H7 (cell line): ENCODE data around the gene AP3D1. TPM values are rescaled to one million over a fixed set of nuclear protein-coding genes. Genes with fewer than 3 reads are reported as not detected.
"Not testable (repeated sequence)": the region's sequence is repeated elsewhere in the genome, so short reads cannot be mapped to it uniquely, and the experiment has no call there.

Source experiments
- DNase-seq: peaks from one replicate; pipeline ENCODE4 v3.0.0; 2012
- H3K27me3 ChIP-seq: 2 replicates; pipeline ENCODE4 v1.6.0; 2011; ENCODE audit warnings: mild to moderate bottlenecking, low read length; ENCODE audit not compliant: control insufficient read depth, insufficient read depth
- H3K36me3 ChIP-seq: replicated peaks from 2 replicates; pipeline ENCODE4 v1.5.1; 2011; ENCODE audit warnings: low read length; ENCODE audit not compliant: control insufficient read depth, insufficient read depth
- H3K4me3 ChIP-seq: 2 replicates; pipeline ENCODE4 v1.5.1; 2011; ENCODE audit warnings: low read depth, mild to moderate bottlenecking, control low read depth, low read length, moderate library complexity; ENCODE audit not compliant: insufficient read depth
- total RNA-seq: library from RNA; depleted of rRNA; stranded (reverse); fragments of >200 nt; shearing (Covaris generic); gene quantifications from 2 replicates; pipeline ENCODE4 v1.2.3, GENCODE V29; 2014

Gene AP3D1
- total RNA-seq, 1 experiment from 2014 or later, result 177 TPM

DNA sequence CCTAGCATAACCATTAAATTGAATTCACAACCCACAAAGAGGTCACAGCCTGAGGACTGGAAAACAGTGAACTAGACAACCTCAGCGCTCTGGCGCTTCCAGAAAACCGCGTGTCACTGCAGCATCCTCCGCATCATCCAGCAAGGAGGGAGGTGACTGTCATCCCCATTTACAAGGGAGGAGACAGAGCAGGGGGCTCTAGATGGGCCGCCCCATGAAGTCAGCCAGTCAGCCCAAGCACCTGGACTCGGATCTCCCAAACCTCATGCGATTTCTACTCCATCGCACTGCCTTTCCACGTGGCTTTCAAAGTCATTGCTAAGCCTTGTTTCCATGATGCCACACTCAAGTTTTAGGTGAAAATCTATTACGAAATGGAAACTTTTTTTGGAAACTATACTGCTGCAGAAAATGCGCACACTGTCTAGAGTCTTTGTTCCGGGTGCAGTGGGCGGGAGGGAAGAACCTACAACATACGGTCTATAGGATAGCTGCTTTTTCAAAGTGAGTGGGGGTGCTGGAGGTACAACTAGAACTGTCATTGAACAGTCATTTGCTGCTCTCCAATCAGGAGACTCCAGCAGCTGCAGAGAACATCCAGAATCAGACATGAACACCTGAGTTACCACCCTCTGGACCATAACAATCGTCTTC is 2.8 kb downstream of the AP3D1 start:
- peak; percentile 28 for DNase-seq
- no peak overlapping the region for H3K4me3 ChIP-seq

DNA sequence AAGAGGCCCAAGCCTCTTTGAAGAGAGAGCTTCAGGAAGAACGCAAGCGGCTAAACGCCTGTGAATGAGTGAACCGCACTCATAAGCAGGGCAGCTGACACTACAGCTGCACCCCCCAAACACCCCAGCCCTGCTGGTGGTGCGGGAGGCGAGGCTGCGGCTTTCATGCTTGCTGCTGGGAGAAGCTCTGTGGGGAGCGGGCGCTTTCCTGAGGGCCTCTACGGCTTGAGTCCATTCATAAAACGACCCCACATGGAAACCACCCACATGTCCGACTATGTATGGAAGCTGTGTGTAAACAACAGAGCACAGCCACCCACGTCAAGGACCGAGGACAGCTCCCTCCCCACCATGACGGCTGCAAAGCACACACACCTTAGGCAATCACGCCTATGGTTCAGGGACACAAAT is 5.5 kb downstream of the AP3D1 start:
- no peak for DNase-seq
- H3K36me3 ChIP-seq, result no peaks in the 10 kb centered on the region; the same call in 1 of the 2 replicates
- H3K4me3 ChIP-seq, result no peak overlapping the region
- no peaks in the 10 kb centered on the region for H3K27me3 ChIP-seq

More for the DNA sequence above, 2.8 kb downstream of the AP3D1 start:
- Histone ChIP-seq H3K27me3 (no peaks in the 10 kb centered on the region), H3K36me3 (no peaks in the 10 kb centered on the region; the same call in 1 of the 2 replicates)

DNA sequence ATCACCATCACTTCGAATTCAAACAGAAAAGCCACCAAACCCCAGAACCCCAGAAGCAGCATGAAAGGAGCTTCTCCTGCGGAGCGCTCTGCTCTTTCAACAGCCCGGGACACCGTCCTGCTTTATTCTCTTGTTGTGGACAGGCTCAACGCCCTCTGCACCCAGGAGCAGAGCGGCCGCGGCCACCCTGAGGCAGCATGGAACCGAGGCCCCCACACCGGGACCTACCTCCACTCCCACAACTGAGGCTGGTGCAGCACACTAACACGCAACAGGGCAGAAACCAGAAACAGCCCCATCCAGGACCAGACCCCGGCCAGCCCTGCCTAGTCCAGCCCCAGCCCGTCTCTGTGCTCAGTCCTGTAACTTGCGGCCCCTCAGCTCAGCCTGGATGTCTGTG is 7.2 kb downstream of the AP3D1 start:
- Histone ChIP-seq H3K4me3 (no peak overlapping the region), H3K36me3 (no peaks in the 10 kb centered on the region; the same call in none of the 2 replicates), H3K27me3 (no peaks in the 10 kb centered on the region)
- no peak for DNase-seq

DNA sequence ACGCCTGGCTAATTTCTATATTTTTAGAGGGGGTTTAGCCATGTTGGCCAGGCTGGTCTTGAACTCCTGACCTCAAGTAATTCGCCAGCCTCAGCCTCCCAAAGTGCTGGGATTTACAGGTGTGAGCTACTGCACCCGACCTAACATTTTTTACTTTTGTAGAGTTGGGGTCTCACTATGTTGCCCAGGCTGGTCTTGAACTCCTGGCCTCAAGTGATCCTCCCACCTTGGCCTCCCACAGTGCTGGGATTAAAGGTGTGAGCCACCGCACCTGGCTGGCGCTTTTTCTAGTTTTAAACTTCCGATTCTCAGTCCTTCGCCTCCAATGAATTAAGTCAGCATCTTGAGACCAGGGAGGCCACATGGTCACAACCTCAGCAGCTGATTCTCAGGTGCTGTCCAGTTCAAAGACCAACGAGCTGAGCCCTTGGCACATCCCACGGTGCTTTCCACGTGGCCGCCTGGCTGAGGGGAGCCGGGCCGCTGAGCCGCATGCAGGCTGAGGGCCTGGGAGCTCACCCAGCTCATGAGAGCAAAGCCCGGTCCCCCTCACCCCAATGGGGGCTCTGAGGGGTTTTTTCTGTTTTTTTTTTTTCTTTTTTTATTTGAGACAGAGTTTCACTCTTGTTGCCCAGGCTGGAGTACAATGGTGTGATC is 9.1 kb downstream of the AP3D1 start:
- no peak for DNase-seq
- H3K27me3 ChIP-seq, result no peaks in the 10 kb centered on the region

DNA sequence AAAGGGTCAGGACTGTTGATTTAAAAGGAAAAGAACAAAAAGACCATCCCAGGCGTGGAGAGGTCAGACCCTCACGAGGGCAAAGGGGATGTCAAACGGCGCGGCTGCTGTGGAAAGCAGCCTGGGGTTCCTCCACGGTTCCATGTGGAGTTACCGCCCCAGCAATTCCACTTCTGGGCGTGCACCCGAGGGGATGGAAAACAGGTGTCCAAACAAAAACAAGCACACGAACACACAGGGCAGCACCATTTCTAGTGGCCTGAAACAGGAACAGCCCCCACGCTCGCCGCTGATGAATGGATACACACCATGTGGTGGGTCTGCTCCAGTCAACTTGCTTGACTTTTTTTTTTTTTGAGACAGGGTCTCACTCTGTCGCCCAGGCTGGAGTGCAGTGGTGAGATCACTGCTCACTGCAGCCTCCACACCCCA is 11.2 kb downstream of the AP3D1 start:
- Histone ChIP-seq H3K27me3 (no peaks in the 10 kb centered on the region), H3K36me3 (peaks cover 11% of the 10 kb centered on the region), H3K4me3 (no peak overlapping the region)
- DNase-seq, result no peak

More for the DNA sequence above, 9.1 kb downstream of the AP3D1 start:
- H3K36me3 ChIP-seq, result peaks cover 8% of the 10 kb centered on the region
- no peak overlapping the region for H3K4me3 ChIP-seq

DNA sequence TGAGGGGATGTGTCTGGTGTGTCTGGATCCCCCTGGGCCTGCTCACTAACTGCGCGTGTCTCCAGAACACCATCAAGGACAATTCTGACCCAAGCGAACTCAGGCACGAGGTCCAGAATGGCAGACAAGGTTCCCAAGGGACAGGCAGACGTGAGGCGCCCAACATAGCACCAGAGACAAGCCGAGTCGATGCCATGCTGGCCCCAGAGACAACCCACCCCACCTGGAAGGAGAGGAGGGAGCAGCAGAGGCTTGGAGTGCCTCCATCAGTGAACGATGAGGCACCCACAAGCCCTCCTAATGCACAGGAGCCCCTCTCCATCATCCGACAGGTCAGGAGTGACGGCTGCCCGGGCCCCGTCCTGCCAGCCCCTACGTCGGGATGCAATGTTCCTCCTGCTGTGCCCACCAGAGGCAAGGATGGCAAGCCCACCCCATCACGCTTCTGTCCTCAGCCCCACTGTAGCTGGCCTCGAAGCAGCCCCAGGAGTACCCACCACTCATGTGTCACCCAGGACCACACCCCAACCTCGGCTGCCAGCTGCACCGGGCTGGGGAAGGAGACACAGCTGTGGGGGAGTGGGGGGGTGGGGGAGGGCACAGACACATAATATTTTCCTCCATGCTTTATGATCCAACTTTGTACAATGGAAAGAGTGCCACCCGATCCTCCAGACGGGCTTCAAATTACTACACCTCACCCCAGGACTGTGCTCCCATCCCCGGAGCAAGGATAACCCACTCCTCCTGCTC is 11.8 kb downstream of the AP3D1 start:
- DNase-seq, result no peak
- Histone ChIP-seq H3K4me3 (no peak overlapping the region), H3K27me3 (no peaks in the 10 kb centered on the region), H3K36me3 (peaks cover 11% of the 10 kb centered on the region)

DNA sequence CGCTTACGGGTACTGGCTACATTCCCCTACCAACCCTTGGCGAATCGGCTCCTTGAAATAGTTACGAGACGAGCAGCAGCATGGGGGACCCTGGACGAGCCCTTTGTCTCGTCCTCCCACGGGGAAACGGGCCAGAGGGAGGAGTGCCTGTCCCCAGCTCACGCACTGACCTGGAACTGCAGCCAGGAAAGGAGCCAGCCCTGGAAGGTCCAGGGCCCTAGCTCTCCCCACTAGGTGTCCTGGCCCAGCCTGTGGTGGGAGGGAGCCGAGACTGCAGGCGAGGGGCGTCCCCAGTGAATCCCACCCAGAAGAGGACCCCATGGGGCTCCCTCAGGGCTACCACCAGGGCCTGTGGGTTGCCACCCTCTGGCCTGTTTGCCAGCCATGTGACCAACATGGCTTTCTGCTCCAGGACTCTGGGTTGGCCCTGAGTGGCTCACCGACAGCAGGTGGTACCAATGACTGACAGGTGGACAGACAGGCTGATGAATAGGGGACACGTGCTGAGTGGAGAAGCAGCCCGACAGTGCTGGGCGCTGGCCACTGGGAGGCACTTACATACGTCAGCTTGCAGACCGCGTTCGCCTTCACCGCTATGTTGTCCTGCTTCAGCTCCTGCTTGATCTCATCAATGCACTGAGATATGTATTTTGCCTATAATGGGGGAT is 13.2 kb downstream of the AP3D1 start:
- Histone ChIP-seq H3K4me3 (no peak overlapping the region), H3K36me3 (peaks cover 11% of the 10 kb centered on the region), H3K27me3 (no peaks in the 10 kb centered on the region)
- no peak for DNase-seq

DNA sequence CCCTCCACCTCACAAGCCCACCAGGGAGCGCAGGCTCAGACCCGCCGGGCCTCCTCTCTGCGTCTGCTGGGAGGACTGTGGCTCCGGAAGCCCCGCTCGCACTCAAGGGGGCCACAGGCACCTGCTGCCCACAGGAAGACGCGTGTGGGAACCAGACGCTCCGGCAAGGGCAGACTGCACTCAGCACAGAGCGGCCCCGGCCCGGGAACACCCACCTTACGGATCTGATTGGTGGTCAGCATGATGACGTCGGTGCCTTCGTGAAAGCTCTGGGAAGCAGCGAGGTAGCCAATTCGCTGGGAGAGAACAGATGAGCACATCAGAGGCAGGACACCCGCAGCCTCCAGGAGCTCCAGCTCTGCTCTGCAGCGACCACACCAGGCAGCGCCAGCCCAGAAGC is 14.6 kb downstream of the AP3D1 start:
- no peak for DNase-seq
- no peaks in the 10 kb centered on the region for H3K27me3 ChIP-seq
- no peak overlapping the region for H3K4me3 ChIP-seq
- H3K36me3 ChIP-seq, result peaks cover 23% of the 10 kb centered on the region

DNA sequence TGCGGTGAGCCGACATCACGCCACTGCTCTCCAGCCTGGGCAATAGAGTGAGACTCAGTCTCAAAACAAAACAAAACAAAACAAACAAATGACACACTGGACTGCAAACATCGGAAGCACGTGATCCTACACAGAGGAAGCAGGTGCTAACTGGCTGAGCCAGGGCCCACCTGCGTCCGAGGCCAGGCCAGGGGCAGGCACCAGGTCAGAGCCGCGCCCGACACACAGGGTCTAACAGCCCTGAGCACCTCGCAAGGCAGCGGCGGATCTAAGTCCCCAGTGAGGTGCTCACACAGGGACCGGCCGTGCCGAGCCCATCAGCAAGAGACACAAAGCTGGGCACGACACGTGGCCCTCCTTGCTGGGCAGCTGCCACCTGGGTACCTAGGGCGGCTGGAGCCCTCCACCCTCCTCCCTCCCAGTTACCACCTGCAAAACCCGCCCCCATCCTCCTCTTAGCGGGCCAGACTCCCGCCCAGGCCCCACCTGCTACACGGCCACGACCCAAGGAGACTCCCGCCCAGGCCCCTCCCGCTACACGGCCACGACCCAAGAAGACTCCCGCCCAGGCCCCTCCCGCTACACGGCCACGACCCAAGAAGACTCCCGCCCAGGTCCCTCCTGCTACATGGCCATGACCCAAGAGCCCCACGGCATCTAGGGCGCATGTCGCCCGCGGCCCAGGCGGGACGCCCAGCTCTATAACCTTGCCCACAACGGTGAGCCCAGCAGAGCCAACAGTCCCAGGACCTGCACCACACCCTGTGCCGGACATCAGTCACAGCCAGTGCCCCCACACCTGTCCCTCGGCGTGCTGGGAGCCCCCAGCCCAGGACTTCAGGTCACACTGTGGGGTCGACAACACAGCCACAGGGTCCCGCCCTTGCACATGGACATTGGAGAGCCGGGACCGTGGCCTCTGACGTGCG is 15.6 kb downstream of the AP3D1 start:
- H3K4me3 ChIP-seq, result no peak overlapping the region
- peaks cover 26% of the 10 kb centered on the region for H3K36me3 ChIP-seq
- H3K27me3 ChIP-seq, result no peaks in the 10 kb centered on the region
- DNase-seq, result no peak

DNA sequence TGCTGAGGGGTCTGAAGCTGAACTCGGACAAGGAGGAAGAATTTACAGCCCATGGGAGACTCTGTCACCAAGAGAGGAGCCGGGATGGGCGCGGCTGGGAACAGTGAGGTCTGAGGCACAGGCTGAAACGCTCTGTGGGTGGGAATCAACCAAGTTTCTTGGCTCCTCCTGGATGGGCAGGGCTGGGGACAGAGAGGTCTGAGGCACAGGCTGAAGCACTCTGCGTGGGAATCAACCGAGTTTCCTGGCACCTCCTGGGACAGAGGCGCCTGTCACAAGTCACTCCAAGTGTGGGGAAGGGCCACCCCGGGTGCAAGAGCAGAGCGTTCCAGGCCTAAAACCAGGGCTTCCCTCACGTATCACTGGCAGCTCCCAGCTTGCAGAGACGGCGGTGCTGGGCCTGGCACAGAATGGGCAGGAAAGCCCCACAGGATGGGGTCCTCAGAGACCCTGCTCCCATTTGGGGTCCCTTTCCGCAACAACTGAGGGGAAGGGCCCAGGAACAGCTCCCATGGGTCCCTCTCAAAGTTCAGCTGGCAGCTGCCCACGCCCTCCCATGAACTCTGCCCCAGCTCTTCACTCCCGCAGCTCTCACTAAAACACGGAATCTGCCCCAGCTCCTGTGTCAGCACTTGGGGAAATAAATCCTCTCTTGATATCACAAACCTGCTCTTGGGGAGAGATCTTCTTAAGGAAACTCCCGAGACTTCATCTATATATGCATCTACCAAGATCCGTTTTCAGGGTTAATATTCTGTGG is 18.5 kb downstream of the AP3D1 start:
- no peak for DNase-seq
- peaks cover 30% of the 10 kb centered on the region for H3K36me3 ChIP-seq
- H3K4me3 ChIP-seq, result no peak overlapping the region
- no peaks in the 10 kb centered on the region for H3K27me3 ChIP-seq

DNA sequence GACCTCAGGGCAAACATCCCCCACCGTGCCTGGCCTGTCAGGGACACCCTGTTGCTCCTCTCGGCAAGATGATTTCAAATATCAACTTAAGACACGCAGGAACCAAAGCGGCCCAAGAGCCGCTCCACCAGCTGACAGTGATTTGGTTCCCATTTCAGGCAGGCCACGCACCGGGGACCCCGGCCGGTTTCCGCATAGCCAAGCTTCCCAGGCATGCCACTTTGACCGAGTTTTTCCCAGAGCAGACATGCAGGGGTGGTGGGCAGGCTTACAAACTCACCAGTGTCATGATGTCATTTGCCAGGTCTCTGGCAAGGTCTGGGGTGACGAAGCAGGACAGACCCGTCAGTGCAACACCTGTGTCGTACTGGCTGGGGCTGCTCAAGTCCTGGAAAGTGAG is 19.2 kb downstream of the AP3D1 start:
- Histone ChIP-seq H3K27me3 (no peaks in the 10 kb centered on the region), H3K36me3 (peaks cover 26% of the 10 kb centered on the region), H3K4me3 (no peak overlapping the region)
- DNase-seq, result no peak

DNA sequence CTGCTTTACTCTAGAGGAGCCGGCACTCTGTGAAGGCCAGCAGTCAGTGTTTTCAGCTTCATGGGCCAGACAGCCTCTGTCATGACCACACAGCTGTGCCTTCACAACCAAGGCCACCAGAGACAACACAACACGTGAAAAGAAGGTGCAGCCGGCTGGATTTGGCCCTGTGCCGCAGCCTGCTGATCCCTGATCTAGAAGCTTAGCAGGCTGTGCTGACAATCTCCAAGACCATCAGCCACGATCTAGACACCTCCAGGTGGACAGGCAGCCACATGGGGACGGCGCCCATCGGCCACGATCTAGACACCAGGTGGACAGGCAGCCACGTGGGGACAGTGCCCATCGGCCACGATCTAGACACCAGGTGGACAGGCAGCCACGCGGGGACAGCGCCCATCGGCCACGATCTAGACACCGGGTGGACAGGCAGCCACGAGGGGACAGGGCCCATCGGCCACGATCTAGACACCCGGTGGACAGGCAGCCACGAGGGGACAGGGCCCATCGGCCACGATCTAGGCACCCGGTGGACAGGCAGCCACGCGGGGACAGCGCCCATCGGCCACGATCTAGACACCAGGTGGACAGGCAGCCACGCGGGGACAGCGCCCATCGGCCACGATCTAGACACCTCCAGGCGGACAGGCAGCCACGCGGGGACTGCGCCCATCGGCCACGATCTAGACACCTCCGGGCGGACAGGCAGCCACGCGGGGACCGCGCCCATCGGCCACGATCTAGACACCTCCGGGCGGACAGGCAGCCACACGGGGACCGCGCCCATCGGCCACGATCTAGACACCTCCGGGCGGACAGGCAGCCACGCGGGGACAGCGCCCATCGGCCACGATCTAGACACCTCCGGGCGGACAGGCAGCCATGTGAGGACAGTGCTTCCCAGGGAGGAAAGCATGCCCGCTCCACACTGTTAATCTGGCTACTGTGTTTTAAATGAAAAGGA is 20.1 kb downstream of the AP3D1 start:
- not testable (repeated sequence) for H3K27me3 ChIP-seq, DNase-seq, H3K4me3 ChIP-seq
- H3K36me3 ChIP-seq, result peaks cover 23% of the 10 kb centered on the region
